GM10248 (cell line): ENCODE results near the gene APOO.

Experiments
- CTCF ChIA-PET: fragments of 300-600 bp; sonication (Branson Sonifier 250); formaldehyde crosslinking; extraction: SDS; loops from one replicate; lab custom pipeline; 2021; ENCODE audit warnings: antibody characterized with exemption; lab: Yijun Ruan, JAX
- POLR2A ChIA-PET: fragments of 350-650 bp; sonication (Branson Sonifier 250); formaldehyde crosslinking; extraction: SDS; loops from one replicate; lab custom pipeline; 2020; ENCODE audit warnings: antibody characterized with exemption; lab: Yijun Ruan, JAX
- DNase-seq: peaks from one replicate; pipeline ENCODE4 v3.0.0; 2012; ENCODE audit errors: extremely low spot score
- TF ChIP-seq, protein P1 (sequence below): IDR thresholded peaks from 2 replicates; pipeline ENCODE4 v1.5.1; 2012; ENCODE audit warnings: mild to moderate bottlenecking, low read depth; ENCODE audit errors: extremely low read depth, missing control alignments, control extremely low read depth

Gene APOO

DNA sequence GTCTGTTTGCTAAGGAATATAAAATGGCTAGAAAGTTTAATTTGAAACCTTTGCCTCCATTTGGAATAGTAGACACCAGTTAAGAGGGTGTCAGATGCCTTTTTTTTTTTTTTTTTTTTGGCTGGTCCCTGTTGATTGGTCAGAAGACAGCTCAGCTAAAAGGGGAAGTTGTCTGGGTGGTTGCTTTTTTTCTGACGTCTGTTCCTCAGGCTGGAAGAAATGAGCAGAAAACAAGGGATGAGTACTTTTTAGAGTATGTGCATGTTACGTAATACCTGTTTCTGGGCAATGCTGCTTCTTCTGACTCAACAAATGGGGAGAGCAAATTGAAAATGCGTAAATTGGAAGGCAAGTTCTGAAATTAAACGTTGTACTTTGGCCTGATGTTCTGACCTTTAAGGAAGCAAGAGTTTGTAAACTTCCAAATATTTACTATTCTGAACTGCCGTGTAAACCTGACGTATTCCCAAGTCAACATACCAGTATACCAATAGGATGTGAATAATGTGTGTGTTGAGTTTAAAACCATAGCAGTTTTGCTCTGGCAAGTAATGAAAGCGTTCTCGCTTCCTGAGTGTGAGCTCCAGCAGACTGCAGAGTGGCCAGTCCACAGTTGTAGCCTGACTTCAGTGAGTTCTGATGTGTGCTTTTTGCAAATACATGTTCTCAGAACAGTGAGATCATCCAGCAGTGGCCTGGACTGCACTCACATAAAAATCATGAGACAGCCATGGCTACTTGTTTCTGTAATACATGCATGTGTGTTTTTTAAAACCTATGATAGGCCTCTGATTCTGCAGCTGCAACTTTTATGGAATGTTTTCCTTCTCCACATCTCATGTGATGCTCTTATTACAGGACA lies 123.0 kb downstream of the APOO start:
- DNase-seq = no peak
- POLR2A ChIA-PET = interaction anchor here (0.6 to 2.4 kb wide), 6 partner anchors 8 to 117 kb away, joined by 3 to 28 read pairs (median 4); partner anchors contain the start of gene ACOT9
- CTCF ChIA-PET = interaction anchor here (1.0 to 6.8 kb wide), 3 partner anchors 14 to 117 kb away, joined by 3 to 54 read pairs (median 8); no protein-coding TSS in a partner anchor
- TF ChIP-seq, protein P1, sequence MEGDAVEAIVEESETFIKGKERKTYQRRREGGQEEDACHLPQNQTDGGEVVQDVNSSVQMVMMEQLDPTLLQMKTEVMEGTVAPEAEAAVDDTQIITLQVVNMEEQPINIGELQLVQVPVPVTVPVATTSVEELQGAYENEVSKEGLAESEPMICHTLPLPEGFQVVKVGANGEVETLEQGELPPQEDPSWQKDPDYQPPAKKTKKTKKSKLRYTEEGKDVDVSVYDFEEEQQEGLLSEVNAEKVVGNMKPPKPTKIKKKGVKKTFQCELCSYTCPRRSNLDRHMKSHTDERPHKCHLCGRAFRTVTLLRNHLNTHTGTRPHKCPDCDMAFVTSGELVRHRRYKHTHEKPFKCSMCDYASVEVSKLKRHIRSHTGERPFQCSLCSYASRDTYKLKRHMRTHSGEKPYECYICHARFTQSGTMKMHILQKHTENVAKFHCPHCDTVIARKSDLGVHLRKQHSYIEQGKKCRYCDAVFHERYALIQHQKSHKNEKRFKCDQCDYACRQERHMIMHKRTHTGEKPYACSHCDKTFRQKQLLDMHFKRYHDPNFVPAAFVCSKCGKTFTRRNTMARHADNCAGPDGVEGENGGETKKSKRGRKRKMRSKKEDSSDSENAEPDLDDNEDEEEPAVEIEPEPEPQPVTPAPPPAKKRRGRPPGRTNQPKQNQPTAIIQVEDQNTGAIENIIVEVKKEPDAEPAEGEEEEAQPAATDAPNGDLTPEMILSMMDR = no peak

DNA sequence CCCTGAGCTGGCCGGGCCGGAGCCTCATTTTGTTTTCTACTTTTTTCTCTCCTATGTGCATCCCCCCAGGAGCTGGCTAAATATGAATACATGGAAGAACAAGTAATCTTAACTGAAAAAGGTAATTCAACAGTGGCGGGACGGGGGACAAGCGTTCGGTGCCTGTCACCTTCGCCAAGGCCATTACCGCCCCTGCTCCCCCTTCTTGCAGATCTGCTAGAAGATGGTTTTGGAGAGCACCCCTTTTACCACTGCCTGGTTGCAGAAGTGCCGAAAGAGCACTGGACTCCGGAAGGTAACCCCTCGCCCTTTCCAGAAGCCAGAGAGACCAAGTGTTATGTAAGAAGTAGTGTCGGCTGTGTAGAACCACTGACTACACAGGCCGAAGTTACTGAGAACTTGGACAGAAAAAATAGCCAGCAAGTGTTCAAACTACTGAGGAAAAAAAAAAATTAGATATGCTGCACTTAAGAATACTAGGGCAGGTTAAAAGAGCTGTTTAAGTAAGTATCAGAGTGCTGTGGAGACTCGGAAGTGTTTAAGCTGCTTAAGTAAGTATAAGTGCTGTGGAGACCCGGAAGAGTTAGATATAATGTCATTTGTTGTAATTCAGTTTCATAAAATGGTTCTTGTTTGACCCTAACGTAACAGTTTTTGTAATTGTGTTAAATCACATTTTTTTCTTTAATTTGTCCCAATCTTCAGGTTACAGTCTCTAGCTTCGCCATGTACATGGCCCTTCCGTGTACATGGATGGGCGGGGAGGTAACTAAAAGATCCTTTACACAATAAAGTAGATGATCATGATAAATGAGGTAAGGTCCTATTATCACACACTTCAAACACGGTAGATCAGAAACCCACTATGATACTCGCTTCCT lies 123.9 kb downstream of the APOO start:
- POLR2A ChIA-PET = interaction anchor here (0.6 to 2.4 kb wide), 17 partner anchors 9 to 692 kb away, joined by 3 to 28 read pairs (median 3); partner anchors contain the start of gene ACOT9
- TF ChIP-seq, protein P1 = no peak
- DNase-seq = no peak
- CTCF ChIA-PET = interaction anchor here (0.6 to 6.8 kb wide), 14 partner anchors 10 to 270 kb away, joined by 3 to 54 read pairs (median 4); partner anchors contain the start of genes ACOT9, APOO and CXorf58
